PFSK-1 (cell line): ENCODE measurements around the gene HCN1.

Experiments
- POLR2AphosphoS5 ChIP-seq: IDR thresholded peaks from 2 replicates; pipeline ENCODE4 v1.6.1; 2012; ENCODE audit warnings: low read depth, mild to moderate bottlenecking, control low read depth, low read length, moderate library complexity
- TAF1 ChIP-seq: IDR thresholded peaks from 2 replicates; pipeline ENCODE4 v1.6.1; 2012; ENCODE audit warnings: low read length, control low read depth, borderline replicate concordance; ENCODE audit not compliant: insufficient read depth

- TF ChIP-seq TAF1 (no peak), POLR2AphosphoS5 (no peak)
These were observed 415.1 kb downstream of the HCN1 start for GRCh38 chr5:45281081-45281480.
